H1 (cell line): ENCODE data around the gene MSANTD4. TPM values are rescaled to one million over a fixed set of nuclear protein-coding genes. Genes with fewer than 3 reads are reported as not detected.

ENCODE experiments used
- CHD2 ChIP-seq: IDR thresholded peaks from 2 replicates; pipeline ENCODE4 v1.6.1; 2012; ENCODE audit warnings: low read length, improper control_type of control experiment
- RFX5 ChIP-seq: IDR thresholded peaks from 2 replicates; pipeline ENCODE4 v1.6.1; 2011; ENCODE audit warnings: low read depth, low read length, improper control_type of control experiment, borderline replicate concordance
- SP1 ChIP-seq: IDR thresholded peaks from 2 replicates; pipeline ENCODE4 v1.6.1; 2011; ENCODE audit warnings: low read depth, low read length
- TCF12 ChIP-seq: IDR thresholded peaks from 2 replicates; pipeline ENCODE4 v1.6.1; 2011; ENCODE audit warnings: low read depth, mild to moderate bottlenecking, low read length
- polyA plus RNA-seq, 7 experiments: library from polyadenylated mRNA; depleted of rRNA in 3 of 7; stranded (reverse) in 5 of 7; unstranded in 2 of 7; fragments of >200 nt in 5 of 7; fragments of 200-250 nt in 2 of 7; gene quantifications; 1 replicate in 5 of 7; 2 replicates in 1 of 7; 4 replicates in 1 of 7; pipeline versions ENCODE4 v1.2.1 to v1.2.3, GENCODE V29; 2011 to 2013; ENCODE audit warnings: missing spikeins in 2 of 7, mixed read lengths in 2 of 7
- total RNA-seq: library from RNA; stranded (reverse); fragmentation: NEBNext Ultra II Directional; extraction: Animal tissue kit (Norgen Biotek cat#: 25700); gene quantifications from 2 replicates; pipeline ENCODE4 v1.2.1, GENCODE V29; 2021

Gene MSANTD4
- total and polyA plus RNA-seq, 2 of the 8 experiments (the other 6 are each of a cell fraction or from before 2014, with no cell fraction given) = 5.1 to 21.9 TPM

DNA sequence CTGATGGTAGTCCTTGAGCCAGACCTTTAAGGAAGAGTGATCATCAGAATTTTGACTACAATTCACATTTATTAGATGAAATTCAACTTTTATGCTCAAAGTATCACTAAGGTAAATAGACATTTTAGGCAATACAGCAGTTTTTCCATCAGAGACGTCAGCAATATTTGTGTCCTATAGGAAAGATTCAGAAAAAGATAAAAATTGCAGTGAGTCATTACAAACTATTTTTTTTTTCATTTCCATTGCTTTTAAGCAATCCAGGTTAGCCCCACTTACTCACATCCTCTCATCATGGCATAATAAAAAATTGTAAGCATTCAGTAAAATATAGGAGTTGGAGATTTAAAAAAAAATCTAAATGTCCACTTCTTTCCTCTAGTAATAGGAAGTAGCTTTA is 46.9 kb downstream of the MSANTD4 start (continued):
- TF ChIP-seq CHD2 (no peak), RFX5 (no peak), TCF12 (no peak), SP1 (no peak)
- TF ChIP-seq, all 59 proteins: peak for 0
